Endothelial cell of coronary artery (primary cell): ENCODE results near the gene CDC37. TPM values are rescaled to one million over a fixed set of nuclear protein-coding genes. Genes with fewer than 3 reads are reported as not detected.

ENCODE experiments used
- total RNA-seq: library from RNA; depleted of rRNA; stranded (reverse); fragments of >200 nt; gene quantifications from 2 replicates; pipeline ENCODE4 v1.2.3, GENCODE V29; 2014

CDC37 gene
- 355 and 421 TPM in 2 replicates for total RNA-seq

DNA sequence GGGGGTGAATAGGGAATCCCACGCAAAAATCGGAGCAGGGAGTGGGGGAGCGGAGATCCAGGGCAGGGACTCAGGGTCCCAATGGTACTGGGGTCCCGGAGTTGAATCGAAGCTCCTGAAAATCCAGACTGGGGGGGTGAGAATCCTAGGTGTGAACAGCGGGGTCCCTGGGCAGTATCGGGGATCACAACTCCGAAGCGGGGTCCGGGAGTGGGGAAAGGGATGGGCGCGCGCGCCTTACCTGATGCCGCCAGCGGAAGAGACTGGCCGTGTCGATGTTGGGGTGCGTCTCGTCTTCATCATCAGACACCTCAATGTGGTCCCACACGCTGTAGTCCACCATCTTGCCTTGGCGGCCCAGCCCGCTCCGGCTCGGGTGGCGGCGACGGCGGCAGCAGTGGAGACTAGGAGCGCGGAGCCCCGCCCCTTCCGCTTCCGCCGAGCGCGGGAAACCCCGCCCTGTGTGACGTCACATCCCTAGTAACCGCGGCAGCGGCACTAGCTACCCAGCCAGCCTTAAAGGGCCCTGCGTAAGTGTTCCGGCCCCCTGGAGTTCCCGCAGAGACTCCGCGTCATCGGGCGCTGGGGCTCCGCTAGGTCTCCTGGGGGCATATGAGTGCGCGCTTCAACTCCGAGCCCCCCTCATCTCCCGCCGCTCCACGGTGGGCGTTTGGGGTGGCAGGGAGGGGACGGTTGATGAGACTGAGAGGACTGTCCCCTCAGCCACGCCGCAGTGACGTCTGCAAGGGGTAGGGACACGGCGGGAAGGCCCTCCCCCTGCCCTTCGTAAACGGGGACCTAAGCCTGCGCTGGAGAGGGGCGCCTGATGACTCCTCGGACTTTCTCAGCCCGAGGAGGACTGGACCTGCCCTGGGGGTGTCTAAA, at the start of gene CDC37:
TSS of gene CDC37 (minus strand) at position 406 of the 885 bp plus-strand sequence. CDS start at position 343, 63 bp downstream.

DNA sequence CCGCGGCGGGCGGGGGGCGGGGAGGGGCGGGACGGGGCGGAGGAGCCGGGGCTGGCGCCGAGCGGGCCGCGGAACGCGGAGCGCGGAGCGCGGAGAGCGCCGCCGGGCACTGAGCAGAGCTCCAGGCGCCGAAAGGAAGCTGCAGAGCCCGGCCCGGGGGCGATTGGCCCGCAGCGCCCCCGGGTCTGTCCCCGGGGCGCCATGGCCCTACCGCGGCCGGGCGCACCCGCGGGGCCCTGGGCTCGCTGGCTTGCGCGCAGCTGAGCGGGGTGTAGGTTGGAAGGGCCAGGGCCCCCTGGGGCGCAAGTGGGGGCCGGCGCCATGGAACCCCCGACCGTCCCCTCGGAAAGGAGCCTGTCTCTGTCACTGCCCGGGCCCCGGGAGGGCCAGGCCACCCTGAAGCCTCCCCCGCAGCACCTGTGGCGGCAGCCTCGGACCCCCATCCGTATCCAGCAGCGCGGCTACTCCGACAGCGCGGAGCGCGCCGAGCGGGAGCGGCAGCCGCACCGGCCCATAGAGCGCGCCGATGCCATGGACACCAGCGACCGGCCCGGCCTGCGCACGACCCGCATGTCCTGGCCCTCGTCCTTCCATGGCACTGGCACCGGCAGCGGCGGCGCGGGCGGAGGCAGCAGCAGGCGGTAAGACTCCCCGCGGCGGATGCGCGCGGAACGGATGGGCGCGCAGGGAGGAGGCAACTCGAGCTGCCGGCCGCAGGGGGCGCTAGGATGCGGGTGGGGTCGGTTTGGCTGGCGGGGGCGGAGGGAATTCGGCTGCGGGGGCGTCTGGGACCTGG, 17.3 kb upstream of the CDC37 start, which contains the start of gene PDE4A:
TSS of gene PDE4A (plus strand) at position 95 of the 796 bp plus-strand sequence. CDS start at position 322, 227 bp downstream.

DNA sequence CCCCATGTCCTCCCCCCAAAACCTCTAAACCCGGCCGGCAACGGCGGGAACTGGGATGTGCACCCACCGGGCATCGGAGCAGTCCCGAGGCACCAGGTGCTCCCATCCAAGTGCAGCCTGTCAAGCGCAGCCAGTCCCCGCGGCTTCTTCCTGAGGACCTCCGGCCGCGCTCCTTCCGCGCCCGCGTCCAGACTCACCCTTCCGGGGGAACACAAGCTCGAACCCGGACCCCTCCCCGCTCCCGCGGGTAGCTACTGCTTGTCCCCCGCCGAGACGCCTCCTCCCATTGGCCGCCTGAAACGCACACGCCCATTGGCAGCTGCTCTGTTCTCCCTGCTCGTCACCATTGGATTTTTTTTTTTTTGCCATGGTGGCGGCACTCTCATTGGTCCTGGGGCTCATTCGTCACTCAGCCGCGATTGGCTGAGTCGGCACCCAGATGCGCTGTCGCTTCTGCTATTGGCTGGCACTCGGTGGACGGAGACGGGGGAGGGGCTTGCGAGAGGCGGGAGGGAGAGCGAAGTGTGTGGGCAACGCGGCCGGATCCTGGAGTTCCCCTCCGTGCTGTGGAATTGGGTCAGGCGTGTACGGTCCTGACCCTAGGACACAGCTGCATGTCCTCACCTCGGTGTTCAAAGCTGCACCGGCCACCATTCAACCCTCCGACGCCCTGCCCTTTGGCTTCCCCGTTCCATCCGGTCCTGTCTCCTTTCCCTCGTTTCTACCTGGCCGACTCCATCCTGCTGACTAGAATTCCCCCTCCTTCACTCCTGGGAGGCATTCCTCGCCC, 22.8 kb downstream of the CDC37 start, which contains the start of gene TYK2:
TSS of gene TYK2 (minus strand) at position 260 of the 790 bp plus-strand sequence. CDS start 2,166 bp downstream, outside the sequence.

Other genes with a start within 250 kb of the CDC37 start
- 43.7 and 49.7 TPM in 2 replicates for gene DNMT1, start 208.6 kb downstream of the CDC37 start, total RNA-seq
- gene S1PR2, start 172.2 kb downstream of the CDC37 start, total RNA-seq, result 0.72 and 2.0 TPM in 2 replicates
- 18.2 and 18.5 TPM in 2 replicates for gene MRPL4, start 151.3 kb downstream of the CDC37 start, total RNA-seq
- gene ICAM1, start 132.4 kb downstream of the CDC37 start, total RNA-seq, result 13.4 and 44.2 TPM in 2 replicates
- 0.18 and 0.38 TPM in 2 replicates for gene ICAM4, start 116.6 kb downstream of the CDC37 start, total RNA-seq
- gene ICAM5, start 113.6 kb downstream of the CDC37 start, total RNA-seq, result under 0.01 and 0.56 TPM in 2 replicates
- gene ZGLP1, start 93.7 kb downstream of the CDC37 start, total RNA-seq, result 0.27 and 0.38 TPM in 2 replicates
- 16.9 and 17.2 TPM in 2 replicates for gene FDX2, start 87.5 kb downstream of the CDC37 start, total RNA-seq
- gene RAVER1, start 70.0 kb downstream of the CDC37 start, total RNA-seq, result 9.0 and 11.7 TPM in 2 replicates
- gene ICAM3, start 63.9 kb downstream of the CDC37 start, total RNA-seq, result 13.5 and 17.4 TPM in 2 replicates
- 89.1 and 109 TPM in 2 replicates for gene TYK2, start 23.0 kb downstream of the CDC37 start, total RNA-seq
- gene PDE4A, start 17.0 kb upstream of the CDC37 start, total RNA-seq, result 1.6 and 5.0 TPM in 2 replicates
- gene KEAP1, start 99.8 kb upstream of the CDC37 start, total RNA-seq, result 86.8 and 103 TPM in 2 replicates
- gene S1PR5, start 113.9 kb upstream of the CDC37 start, total RNA-seq, result 1.6 TPM in 1 of 2 replicates, not detected in the other
- gene ATG4D, start 140.4 kb upstream of the CDC37 start, total RNA-seq, result 11.3 and 14.5 TPM in 2 replicates
- 7.7 and 12.5 TPM in 2 replicates for gene KRI1, start 162.5 kb upstream of the CDC37 start, total RNA-seq
- gene CDKN2D, start 165.4 kb upstream of the CDC37 start, total RNA-seq, result 4.8 and 7.5 TPM in 2 replicates
- 0.09 TPM in 1 of 2 replicates, not detected in the other for gene AP1M2, start 183.8 kb upstream of the CDC37 start, total RNA-seq
- gene SLC44A2, start 222.0 kb upstream of the CDC37 start, total RNA-seq, result 26.1 and 40.2 TPM in 2 replicates